Muscle layer of colon (tissue), 2 donors: ENCODE data around the gene OBSL1.

Experiments used
- H3K27ac ChIP-seq: one replicate; pipeline ENCODE4 v1.7.0; 2013; ENCODE audit warnings: low read depth, mild to moderate bottlenecking, low read length, moderate library complexity
- H3K27me3 ChIP-seq, 2 donors: one replicate each; pipeline ENCODE4 v1.7.0; 2013; ENCODE audit warnings: low read length in 2 of 2, mild to moderate bottlenecking in 2 of 2; ENCODE audit not compliant: insufficient read depth in 2 of 2, control insufficient read depth in 1 of 2
- H3K36me3 ChIP-seq: one replicate; pipeline ENCODE4 v1.7.0; 2013; ENCODE audit warnings: mild to moderate bottlenecking, low read length; ENCODE audit not compliant: insufficient read depth
- H3K4me1 ChIP-seq: one replicate; pipeline ENCODE4 v1.7.0; 2013; ENCODE audit warnings: mild to moderate bottlenecking, low read length; ENCODE audit not compliant: insufficient read depth
- H3K4me3 ChIP-seq, 2 donors: one replicate each; pipeline ENCODE4 v1.7.0; 2013; ENCODE audit warnings: low read length in 2 of 2, low read depth in 1 of 2, mild to moderate bottlenecking in 1 of 2, moderate library complexity in 1 of 2
- H3K9ac ChIP-seq: one replicate; pipeline ENCODE4 v1.7.0; 2013; ENCODE audit warnings: low read length
- H3K9me3 ChIP-seq: one replicate; pipeline ENCODE4 v1.7.0; 2013; ENCODE audit warnings: mild to moderate bottlenecking, low read length
- donor health status: abdominal sarcoma.
- donor health status: Adenocarcinoma of cecum.

The OBSL1 gene

DNA sequence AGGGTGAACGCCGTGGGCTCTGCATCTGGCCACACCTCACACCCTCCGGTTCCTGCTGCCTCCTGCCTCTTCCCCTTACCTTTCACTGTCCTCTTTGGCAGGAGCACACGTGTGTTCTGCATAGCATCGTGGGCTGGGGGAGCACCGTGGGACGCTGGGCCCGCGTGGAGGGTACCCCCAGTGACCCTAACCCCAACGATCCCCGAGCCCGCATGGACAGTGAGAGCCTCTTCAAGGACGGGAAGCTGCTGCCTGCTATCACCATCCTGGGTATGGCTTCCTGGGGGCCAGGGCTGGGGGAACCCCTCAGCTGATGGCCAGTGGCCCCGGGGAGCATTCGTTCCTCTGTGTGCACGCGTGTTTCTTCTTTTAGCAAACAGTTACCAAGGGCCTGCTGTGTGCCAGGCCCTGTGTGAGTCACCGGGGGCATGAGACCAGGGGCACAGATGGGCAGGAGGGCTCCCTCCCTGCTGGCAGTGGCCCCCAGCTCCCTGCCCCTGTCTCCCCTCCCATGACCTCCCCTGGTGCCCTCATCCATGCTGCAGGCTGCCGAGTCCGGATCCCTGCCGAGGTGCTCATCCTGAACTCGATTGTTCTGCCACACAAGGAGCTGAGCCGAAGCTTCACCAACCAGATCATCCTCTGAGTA, 65.1 kb downstream of the OBSL1 start:
- no peak overlapping the region for H3K4me3 ChIP-seq
- H3K27ac ChIP-seq: no peak overlapping the region
- peaks cover 43% of the 10 kb centered on the region for H3K36me3 ChIP-seq
- H3K27me3 ChIP-seq: peaks cover 0 to 11% of the 10 kb centered on the region in 2 donors
- H3K9ac ChIP-seq: no peak overlapping the region
- peaks cover 13% of the 10 kb centered on the region for H3K4me1 ChIP-seq
- H3K9me3 ChIP-seq: no peaks in the 10 kb centered on the region

DNA sequence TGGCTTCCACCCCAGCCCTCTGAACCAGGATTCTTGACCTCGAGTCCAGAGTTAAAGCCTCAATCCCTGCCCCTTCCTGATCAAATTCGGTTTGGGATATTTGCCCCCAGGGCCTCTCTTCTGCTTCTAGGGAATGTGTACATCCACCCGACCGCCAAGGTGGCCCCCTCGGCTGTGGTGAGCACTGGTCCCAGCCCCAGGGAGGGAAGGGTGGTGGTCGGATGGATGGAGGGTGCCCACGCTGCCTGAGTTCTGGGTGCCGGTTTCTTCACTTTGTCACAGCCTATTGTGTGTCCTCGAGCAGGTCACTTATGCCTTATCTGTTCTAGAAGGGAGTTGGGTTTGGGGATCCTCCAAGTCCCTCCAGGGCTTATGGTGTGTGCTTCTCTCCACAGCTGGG, 65.8 kb downstream of the OBSL1 start:
- Histone ChIP-seq H3K9me3 (no peaks in the 10 kb centered on the region), H3K36me3 (peaks cover 43% of the 10 kb centered on the region), H3K4me3 (no peak overlapping the region), H3K4me1 (peaks cover 13% of the 10 kb centered on the region), H3K27ac (no peak overlapping the region), H3K27me3 (peaks cover 0 to 6% of the 10 kb centered on the region in 2 donors), H3K9ac (no peak overlapping the region)

DNA sequence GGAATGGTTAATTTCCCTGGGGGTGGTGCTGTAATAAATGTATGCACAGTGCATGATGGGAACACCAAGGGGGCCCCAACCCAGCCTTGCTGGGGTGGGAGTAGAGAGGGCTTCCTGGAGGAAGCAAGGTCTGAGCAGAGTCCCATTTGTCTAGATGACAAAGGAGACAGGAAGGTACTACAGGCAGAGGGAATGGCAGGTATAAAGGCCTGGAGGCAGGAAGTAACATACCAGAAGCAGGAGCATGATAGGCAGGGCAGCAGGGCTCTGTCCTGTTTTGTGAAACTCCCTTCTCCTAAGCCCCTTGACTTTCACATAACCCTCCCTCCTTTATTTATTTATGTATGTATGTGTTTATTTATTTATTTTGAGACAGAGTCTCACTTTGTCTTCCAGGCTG, 68.7 kb downstream of the OBSL1 start:
- Histone ChIP-seq H3K27ac (no peak overlapping the region), H3K9ac (no peak overlapping the region), H3K4me3 (no peak overlapping the region), H3K36me3 (peaks cover 43% of the 10 kb centered on the region), H3K9me3 (no peaks in the 10 kb centered on the region), H3K4me1 (peaks cover 12% of the 10 kb centered on the region), H3K27me3 (no peaks in the 10 kb centered on the region)

DNA sequence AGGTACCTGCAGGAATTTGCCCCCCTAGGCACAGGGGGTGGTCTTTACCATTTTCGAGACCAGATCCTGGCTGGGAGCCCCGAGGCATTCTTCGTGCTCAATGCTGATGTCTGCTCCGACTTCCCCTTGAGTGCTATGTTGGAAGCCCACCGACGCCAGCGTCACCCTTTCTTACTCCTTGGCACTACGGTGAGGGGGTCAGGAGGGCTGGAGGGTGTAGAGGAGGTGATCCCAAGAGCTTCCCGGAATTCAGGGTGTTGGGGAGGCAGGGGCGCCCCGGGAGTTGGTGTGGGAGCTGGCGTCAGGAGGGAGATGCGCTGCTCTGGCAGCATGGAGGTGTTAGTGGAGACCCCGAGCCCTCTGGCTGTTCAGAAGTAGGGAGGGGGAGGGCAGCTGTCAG, 69.5 kb downstream of the OBSL1 start:
- Histone ChIP-seq H3K4me1 (peaks cover 20% of the 10 kb centered on the region), H3K36me3 (peaks cover 43% of the 10 kb centered on the region), H3K27ac (no peak overlapping the region), H3K4me3 (no peak overlapping the region), H3K9me3 (no peaks in the 10 kb centered on the region), H3K9ac (no peak overlapping the region), H3K27me3 (no peaks in the 10 kb centered on the region)
